Inferior parietal cortex (tissue), 1 donor: ENCODE measurements around the gene ARHGAP6.
"Not testable (repeated sequence)": the region's sequence is repeated elsewhere in the genome, so short reads cannot be mapped to it uniquely, and the experiment has no call there.

Experiments
- DNase-seq: peaks from one replicate; pipeline ENCODE4 v3.0.0-alpha.2; 2016; ENCODE audit errors: extremely low spot score

The ARHGAP6 gene

DNA sequence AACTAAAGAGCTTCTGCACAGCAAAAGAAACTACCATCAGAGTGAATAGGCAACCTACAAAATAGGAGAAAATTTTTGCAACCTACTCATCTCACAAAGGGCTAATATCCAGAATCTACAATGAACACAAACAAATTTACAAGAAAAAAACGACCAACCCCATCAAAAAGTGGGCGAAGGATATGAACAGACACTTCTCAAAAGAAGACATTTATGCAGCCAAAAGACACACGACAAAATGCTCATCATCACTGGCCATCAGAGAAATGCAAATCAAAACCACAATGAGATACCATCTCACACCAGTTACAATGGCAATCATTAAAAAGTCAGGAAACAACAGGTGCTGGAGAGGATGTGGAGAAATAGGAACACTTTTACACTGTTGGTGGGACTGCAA, 304.1 kb downstream of the ARHGAP6 start:
- not testable (repeated sequence) for DNase-seq

DNA sequence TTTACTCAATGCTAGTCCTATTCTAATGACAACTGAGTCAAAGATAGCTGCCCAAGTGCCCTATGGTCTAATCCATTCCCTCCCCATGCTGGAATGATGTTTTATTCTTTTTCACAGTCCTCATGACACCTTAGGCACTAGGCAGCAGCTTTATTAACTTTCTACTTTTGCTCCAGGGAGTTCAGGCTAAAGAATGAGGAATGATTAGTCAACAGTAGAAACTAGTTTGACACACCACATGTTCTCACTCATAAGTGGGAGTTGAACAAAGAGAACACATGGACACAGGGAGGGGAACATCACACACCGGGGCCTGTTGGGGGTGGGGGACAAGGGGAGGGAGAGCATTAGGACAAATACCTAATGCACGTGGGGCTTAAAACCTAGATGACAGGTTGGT, 309.8 kb downstream of the ARHGAP6 start:
- not testable (repeated sequence) for DNase-seq

DNA sequence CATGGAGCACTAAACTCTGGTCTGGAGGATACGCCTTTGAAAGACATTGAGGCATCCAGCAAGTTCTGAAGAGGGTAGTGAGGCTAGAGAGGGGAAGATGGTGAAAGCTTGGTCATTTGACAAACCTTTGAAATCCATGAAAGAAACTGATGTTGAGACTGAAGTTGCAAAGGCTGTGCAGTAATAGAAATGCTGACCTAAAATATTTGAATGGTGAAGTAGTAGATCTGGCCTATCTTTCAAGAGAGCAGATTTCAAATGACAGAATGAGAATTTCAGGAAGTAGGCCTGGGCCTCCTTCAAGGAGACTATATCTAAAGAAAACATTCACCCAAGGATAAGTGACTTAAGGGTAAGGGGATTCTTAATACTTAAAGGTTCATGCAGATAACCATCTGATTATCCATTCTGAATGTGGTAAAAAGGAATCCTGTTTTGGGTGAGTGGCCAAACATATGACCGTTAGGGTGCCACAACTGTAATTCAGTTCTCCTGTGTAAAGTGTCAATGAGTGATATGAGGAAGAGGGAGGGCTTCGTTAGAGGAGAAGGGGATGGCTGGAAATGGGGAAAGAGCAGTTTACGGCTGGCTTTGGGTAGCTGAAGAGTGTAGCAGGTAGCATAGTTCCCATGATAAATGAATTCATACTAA, 310.3 kb downstream of the ARHGAP6 start:
- no peak for DNase-seq

- DNase-seq: no peak
Observed at GRCh38 chrX:11352296-11352741, 313.4 kb downstream of the ARHGAP6 start.

- no peak for DNase-seq
Observed at GRCh38 chrX:11351375-11352295, 314.1 kb downstream of the ARHGAP6 start.

DNA sequence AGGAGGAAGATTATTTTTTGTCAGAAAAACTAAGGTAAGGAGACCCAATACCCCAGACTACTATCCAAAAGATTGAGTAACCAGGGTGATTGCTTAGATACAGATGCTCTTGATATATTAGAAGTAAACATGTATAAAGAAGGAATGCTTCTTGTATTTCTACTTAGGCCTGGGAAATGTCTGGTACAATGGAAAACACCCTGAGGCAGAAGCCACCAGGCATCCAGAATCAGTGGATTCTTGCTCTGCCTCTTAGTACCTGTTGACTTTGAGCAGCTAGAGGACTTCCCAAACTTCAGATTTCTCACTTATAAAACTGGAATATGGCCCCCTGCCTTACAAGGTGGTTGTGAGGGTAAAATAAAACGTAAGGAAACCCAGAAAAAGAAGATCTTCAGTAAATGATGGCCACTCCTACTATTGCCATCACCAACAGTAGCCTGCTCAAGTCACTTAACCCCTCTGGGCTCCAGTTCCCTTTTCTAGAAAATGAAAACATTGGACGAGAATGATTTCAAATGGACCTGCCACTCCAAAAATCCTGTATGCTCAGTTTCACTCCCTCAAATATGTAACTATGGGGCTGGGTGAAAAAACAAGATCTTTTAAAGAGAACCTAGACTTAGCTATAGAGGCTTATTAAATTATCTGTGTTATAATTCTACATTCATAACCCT, 315.9 kb downstream of the ARHGAP6 start:
- no peak for DNase-seq

GRCh38 chrX:11349020-11349419, 316.7 kb downstream of the ARHGAP6 start:
- DNase-seq: no peak

- no peak for DNase-seq
Observed at GRCh38 chrX:11347300-11347699, 318.4 kb downstream of the ARHGAP6 start.

- no peak for DNase-seq
Observed at GRCh38 chrX:11346121-11346682, 319.5 kb downstream of the ARHGAP6 start.

- DNase-seq: no peak
Observed at GRCh38 chrX:11342673-11343072, 323.0 kb downstream of the ARHGAP6 start.

GRCh38 chrX:11341274-11342201, 324.2 kb downstream of the ARHGAP6 start:
- DNase-seq: no peak

GRCh38 chrX:11337292-11338009, 328.3 kb downstream of the ARHGAP6 start:
- no peak for DNase-seq

GRCh38 chrX:11336201-11336600, 329.5 kb downstream of the ARHGAP6 start:
- DNase-seq: no peak

DNA sequence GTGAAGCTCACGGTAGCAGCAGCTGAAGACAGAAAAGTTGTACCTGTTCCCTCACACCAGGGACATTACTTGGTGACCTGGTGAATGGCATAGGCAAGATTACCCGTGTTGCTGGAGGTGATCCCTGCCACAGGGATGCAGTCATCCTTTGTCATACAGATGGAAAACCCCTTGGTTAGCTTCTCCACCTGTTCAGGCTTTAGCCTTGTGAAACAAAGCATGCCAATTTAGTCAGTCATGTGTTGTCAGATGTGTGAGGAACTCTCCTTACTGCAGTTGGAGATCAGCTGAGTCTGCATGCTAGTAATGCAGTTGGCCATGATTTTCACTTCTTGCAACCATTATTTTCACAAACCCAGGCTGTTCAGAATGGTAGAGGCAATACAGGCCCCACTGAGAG, 331.6 kb downstream of the ARHGAP6 start:
- DNase-seq: no peak

DNA sequence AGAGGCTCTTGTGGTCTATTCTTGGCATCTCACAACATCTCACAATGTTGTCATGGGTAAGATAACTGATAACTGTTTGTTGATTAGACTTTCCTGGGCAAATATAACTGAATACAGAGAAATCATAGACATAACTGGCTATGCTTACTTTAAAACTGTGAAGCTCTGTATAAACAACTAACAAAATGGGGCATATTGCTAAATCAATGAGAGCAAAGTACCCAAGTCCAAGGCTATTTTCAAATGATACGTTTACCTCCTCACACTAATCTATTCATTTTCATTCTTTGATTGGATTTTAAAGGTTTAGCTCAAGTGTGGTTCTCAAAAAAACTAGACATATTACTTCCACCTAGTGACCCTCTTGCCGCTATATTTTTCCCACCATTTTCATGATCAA, 333.9 kb downstream of the ARHGAP6 start:
- DNase-seq: no peak

DNA sequence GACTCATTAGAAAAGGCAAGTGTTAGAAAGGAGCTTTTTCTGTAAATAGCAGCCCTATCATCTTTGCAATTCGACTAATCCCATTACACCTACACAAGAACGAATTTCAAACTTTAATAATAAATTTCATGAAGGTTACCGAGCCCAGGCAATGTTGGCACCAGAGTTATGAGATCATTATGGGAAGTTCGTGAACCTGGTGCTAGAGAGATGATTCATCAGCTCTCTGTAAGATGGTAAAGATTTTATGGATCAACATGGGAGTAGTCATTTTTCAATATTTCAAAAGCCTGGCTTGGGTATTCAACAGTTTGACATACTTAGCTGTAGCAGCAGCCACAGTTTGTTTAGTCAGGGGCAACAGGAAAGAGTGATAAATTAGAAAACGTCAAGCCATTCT, 336.7 kb downstream of the ARHGAP6 start:
- no peak for DNase-seq

DNA sequence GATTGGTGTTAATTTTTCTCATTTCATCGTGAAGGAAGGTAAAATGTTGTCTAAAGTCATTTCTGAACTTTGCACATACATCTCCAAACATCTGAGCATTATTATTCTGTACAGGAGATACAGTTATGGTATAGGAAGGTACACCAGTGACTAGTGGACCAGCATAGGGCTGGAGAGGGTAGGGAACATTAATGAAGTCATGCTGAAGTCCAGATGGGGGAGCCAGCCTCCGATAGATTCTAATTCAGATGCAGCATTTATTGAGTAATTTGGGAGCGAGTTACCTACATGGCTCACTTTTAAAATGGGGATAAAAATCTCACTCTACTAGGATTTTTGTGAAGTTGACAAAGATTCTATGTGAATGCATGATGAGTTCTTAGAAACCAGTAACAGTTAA, 337.6 kb downstream of the ARHGAP6 start:
- DNase-seq: no peak

DNA sequence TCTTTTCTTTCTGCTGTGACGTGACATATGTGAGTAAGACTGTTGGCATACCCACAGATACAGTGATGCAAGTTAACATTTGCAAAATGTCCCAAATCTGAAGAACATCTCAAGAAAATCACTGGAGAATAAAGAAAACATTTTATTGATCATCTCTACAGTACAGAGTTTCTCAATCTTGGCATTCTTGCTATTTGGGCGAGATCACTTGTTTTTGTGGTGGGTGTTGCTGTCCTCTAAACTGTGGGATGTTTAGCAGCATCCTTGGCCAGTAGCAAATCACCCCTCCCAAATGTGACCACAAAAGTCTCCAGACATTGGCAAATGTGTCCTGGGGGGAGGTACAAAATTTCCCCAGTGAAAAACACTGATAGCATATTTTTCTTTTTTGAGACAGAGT, 343.7 kb downstream of the ARHGAP6 start:
- no peak for DNase-seq

DNA sequence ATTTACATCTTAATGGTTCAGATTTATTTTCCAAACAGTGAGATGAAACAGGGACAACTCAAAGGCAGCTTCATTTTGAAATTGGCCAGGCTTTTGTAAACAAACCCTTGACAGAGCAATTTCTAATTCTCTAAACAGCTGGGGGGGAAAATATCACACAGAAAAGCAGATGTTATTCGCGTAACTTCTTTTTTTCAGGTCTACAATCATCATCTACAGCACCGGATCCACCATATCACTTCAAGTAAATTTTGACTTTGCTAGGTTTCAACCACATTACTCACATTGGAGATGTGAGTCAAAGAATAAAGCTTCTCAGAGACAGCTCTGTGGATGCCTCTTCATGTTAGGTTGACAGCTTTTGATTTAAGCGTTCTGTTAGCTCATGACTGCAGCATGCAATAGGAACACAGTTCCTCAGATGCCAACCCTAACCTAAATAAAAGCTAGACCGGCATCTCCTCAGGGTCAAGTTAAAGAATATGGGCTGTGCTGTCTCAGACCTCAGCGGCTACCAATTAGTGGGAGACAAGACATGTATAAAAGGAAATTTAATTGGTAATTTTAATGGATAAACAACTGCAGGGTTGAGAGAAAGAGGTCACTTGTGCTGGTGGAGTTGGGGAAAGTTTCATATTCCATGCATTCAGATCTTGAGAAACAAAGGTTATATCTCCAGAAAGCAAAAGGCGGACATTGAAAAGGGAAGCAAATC, 345.8 kb downstream of the ARHGAP6 start:
- DNase-seq: no peak

- DNase-seq: no peak
Observed at GRCh38 chrX:11311706-11312105, 354.0 kb downstream of the ARHGAP6 start.
